Nephron progenitor cell (in vitro differentiated cells): ENCODE data around the gene MPHOSPH9.

Experiments used
- DNase-seq: peaks from one replicate; pipeline ENCODE4 v3.0.0; 2021
- H3K27ac Mint-ChIP-seq: 2 replicates; pipeline ENCODE4 v1.8.0; 2021; ENCODE audit warnings: mild to moderate bottlenecking, moderate library complexity, mixed read lengths
- H3K27me3 Mint-ChIP-seq: 2 replicates; pipeline ENCODE4 v1.8.0; 2021; ENCODE audit warnings: mild to moderate bottlenecking, low read depth, mixed read lengths; ENCODE audit not compliant: poor library complexity
- H3K36me3 Mint-ChIP-seq: 2 replicates; pipeline ENCODE4 v1.8.0; 2021; ENCODE audit warnings: low read depth, mixed read lengths
- H3K4me1 Mint-ChIP-seq: 2 replicates; pipeline ENCODE4 v1.8.0; 2021; ENCODE audit warnings: mixed read lengths
- H3K4me3 Mint-ChIP-seq: 2 replicates; pipeline ENCODE4 v1.8.0; 2021; ENCODE audit warnings: mild to moderate bottlenecking, moderate library complexity, mixed read lengths
- H3K9me3 Mint-ChIP-seq: 2 replicates; pipeline ENCODE4 v1.8.0; 2021; ENCODE audit warnings: mild to moderate bottlenecking, moderate library complexity, mixed read lengths
- TF ChIP-seq, protein P1 (sequence below): fragments of 200-600 bp; sonication (generic); IDR thresholded peaks from 2 replicates; pipeline ENCODE4 v1.5.0; 2021; ENCODE audit warnings: antibody characterized with exemption

MPHOSPH9 gene

DNA sequence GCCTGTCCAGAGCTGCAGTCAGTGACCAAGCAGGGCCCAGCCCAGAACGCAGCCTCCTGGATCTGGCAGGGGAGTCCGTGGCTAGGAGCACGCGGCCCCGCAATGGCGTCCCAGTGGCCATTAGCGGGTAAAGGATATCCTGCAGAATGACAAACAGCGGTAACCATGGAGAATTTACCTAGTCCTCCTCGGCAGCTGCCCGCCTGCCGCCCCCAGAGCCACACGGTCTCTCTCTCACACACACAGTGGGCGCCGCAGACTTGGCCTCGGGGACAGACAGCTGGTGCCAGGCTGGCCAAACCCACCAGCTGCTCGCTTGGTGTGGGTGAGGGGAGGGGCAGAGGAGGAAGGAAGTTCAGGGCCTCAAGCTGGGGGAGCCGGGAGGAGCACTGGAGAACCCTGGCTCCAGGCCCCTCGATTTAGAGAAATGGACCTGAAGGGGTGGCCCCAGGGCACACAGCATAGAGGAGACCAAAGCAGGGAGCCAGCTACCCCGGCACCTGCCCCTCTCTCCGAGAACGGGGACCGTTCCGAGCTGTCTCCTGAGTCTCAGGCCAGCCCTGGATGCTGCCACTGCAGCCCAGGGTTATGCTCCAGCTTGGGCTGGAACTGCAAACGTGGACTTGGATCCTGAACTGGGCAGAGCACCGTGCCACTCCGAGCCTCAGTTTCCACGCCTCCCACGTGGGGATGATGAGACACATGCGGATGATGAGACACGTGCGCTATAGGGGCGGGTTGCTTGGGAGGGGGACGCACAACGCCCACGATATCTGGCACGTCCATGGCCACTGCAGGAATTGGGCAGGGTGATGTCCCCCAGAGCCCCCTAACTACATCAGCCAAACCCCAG, 35.3 kb upstream of the MPHOSPH9 start:
- H3K27me3 Mint-ChIP-seq = no peaks in the 10 kb centered on the region
- H3K4me3 Mint-ChIP-seq = peak overlapping the region; percentile 68
- DNase-seq = no peak
- peak overlapping the region; percentile 83 for H3K27ac Mint-ChIP-seq
- peaks cover 31% of the 10 kb centered on the region for H3K36me3 Mint-ChIP-seq
- no peaks in the 10 kb centered on the region for H3K9me3 Mint-ChIP-seq
- TF ChIP-seq, protein P1, sequence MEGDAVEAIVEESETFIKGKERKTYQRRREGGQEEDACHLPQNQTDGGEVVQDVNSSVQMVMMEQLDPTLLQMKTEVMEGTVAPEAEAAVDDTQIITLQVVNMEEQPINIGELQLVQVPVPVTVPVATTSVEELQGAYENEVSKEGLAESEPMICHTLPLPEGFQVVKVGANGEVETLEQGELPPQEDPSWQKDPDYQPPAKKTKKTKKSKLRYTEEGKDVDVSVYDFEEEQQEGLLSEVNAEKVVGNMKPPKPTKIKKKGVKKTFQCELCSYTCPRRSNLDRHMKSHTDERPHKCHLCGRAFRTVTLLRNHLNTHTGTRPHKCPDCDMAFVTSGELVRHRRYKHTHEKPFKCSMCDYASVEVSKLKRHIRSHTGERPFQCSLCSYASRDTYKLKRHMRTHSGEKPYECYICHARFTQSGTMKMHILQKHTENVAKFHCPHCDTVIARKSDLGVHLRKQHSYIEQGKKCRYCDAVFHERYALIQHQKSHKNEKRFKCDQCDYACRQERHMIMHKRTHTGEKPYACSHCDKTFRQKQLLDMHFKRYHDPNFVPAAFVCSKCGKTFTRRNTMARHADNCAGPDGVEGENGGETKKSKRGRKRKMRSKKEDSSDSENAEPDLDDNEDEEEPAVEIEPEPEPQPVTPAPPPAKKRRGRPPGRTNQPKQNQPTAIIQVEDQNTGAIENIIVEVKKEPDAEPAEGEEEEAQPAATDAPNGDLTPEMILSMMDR = no peak
- H3K4me1 Mint-ChIP-seq = peaks cover 51% of the 10 kb centered on the region

DNA sequence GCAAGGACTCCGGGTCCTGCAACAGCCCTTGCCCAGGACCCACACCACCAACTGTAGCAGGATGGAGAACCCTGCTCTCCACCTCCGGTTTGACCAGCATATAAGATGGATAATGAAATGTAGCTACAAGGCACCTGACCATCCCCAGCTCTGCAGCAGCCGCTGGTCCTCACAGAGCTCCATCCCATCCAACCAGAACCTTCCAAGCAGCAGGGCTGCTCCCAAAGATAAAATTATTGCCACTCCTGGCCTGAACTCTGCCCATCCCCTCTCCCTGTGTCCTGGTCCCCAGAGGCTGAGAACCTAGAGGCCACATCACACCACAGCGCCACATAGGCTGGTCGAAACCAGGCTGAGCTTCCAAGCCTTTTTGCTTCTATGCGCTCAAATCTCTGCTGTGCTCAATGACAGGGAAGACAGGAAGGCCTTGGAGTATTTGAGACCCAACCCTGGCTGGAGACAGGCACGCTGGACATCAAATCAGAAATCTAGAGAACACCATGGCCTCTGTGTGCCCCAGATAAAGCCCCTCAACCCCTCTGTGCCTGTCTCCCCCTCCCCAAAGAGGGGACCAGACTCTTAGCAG, 34.5 kb upstream of the MPHOSPH9 start:
- Mint-ChIP-seq H3K9me3 (no peaks in the 10 kb centered on the region), H3K4me1 (peaks cover 44% of the 10 kb centered on the region), H3K4me3 (no peak overlapping the region), H3K27me3 (no peaks in the 10 kb centered on the region), H3K27ac (peak overlapping the region; percentile 83), H3K36me3 (peaks cover 39% of the 10 kb centered on the region)
- no peak for DNase-seq
- TF ChIP-seq, protein P1 = no peak

DNA sequence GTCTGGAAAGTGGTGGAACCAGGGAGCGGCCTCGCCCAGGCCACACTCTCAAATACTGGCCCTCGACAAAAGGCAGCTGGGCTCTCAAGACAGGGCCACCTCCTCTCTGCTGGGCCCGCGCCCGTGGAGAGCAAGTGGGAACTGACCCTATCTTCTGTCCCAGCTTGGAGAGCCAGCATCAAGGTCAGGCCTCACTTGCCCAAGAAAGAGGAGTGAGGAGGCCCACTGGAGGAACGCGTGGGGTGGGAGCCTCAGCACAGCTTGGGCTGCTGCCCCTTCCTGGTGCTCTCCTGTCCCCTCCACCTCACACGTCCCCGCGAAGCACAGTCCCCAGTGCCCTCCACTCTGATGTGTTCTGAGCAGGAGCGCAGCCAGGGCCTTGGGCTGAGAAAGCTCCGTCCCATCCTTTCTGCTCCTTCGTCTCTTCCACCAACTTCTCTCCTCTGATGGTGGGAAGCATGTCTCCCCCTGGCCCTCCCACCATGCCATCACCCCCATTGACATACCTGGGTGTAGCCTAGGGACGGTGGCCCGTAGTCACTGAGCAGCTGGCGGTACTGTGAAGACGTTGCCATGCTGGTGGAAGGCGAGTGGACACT, 33.8 kb upstream of the MPHOSPH9 start:
- H3K27me3 Mint-ChIP-seq = no peaks in the 10 kb centered on the region
- no peak for DNase-seq
- H3K36me3 Mint-ChIP-seq = peaks cover 46% of the 10 kb centered on the region
- H3K9me3 Mint-ChIP-seq = no peaks in the 10 kb centered on the region
- no peak overlapping the region for H3K4me3 Mint-ChIP-seq
- H3K27ac Mint-ChIP-seq = peak overlapping the region; percentile 66
- TF ChIP-seq, protein P1 = no peak
- peaks cover 39% of the 10 kb centered on the region for H3K4me1 Mint-ChIP-seq

DNA sequence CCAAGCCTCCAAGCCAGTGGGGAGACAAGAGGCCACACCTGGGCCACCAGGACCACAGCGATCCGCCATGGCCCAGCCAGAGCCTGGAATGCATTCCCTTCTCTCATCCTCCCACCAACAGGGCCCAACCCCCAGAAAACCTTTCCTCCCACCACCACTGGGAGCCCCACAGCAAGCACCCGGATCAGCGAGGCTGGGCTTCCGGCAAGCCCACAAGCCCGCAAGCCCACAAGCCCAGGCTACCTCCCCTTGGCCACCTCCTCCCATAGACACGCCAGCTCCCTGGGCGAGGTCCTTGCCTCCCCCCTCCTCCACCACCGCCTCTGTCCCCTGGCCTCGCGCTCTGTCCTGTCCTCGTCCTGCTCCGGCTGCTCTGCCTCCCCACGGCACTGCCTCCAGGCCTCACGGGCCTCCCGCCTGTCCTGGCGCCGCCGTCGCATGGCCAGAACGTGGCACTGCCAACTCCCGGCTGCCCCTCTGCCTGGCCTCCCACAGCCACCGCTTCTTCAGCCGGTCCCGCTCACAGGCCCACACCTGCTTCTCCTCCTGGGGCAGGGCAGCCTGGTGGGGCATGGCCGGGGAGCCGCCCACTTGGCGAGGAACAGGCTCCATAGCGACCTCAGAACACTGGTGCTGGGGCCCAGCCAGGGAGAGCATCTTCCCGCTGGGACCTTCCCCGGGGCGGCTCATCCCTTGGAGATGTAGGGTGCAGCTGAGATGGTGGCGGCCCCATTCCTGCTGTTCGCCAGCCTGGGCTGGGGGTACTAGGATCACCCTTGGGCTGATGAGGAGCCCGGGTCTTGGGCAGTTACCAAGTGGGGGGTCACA, 33.1 kb upstream of the MPHOSPH9 start:
- H3K4me1 Mint-ChIP-seq = peaks cover 39% of the 10 kb centered on the region
- no peak overlapping the region for H3K4me3 Mint-ChIP-seq
- H3K27me3 Mint-ChIP-seq = no peaks in the 10 kb centered on the region
- H3K9me3 Mint-ChIP-seq = no peaks in the 10 kb centered on the region
- peak overlapping the region; percentile 89 for H3K27ac Mint-ChIP-seq
- no peak for DNase-seq
- TF ChIP-seq, protein P1 = no peak
- peaks cover 53% of the 10 kb centered on the region for H3K36me3 Mint-ChIP-seq

DNA sequence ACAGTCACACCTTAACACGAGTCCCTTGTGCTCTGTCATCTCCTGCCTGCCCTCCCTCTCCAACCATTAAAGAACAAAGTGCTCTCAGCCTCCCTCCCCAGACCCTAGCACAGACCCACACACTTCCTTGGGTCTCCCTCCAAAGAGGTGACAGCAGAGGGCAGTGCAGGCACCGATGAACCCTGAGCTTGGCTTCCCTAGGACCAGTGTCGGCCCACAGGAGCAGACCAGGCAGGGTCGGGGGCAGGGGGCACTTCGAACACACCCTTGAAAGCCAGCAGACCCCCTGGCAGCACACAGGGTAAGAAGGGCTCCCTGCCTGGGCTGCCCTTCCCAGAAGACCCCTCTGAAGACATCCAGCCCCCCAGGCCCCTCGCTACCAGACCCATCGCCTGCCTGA, 31.7 kb upstream of the MPHOSPH9 start:
- Mint-ChIP-seq H3K4me3 (no peak overlapping the region), H3K27me3 (no peaks in the 10 kb centered on the region), H3K4me1 (peaks cover 42% of the 10 kb centered on the region), H3K27ac (peak overlapping the region; percentile 77), H3K9me3 (no peaks in the 10 kb centered on the region), H3K36me3 (peaks cover 67% of the 10 kb centered on the region)
- no peak for DNase-seq
- TF ChIP-seq, protein P1 = no peak
